ENCODE results near the gene LGALS7B. TPM values are rescaled to one million over a fixed set of nuclear protein-coding genes. Genes with fewer than 3 reads are reported as not detected.

The LGALS7B gene
- total and polyA plus RNA-seq, 2 of the 8 experiments (the other 6 are each of a cell fraction or from before 2014, with no cell fraction given): 3.6 TPM; not detected in 1

GRCh38 chr19:38834104-38834490, 45.1 kb downstream of the LGALS7B start:
- Histone ChIP-seq H2BK20ac (ENCODE audit: low read length) (no peak overlapping the region), H2AFZ (ENCODE audit: low read length) (no peak overlapping the region), H3K56ac (replicated peaks; ENCODE audit: insufficient read length, low read depth, low read length) (no peak overlapping the region), H3K4me3 (ENCODE audit: extremely low read depth in 1 of 4, insufficient read depth in 2 of 4, low read depth in 3 of 4, low read length in 4 of 4) (no peak overlapping the region), H2BK5ac (ENCODE audit: low read depth, low read length) (no peak overlapping the region), H3K23ac (ENCODE audit: insufficient read length) (no peak overlapping the region), H3K14ac (ENCODE audit: insufficient read length) (no peak overlapping the region), H3K23me2 (ENCODE audit: low read depth, low read length) (peaks cover 8% of the 10 kb centered on the region), H3K79me2 (ENCODE audit: control insufficient read depth in 1 of 2, insufficient read depth in 2 of 2, low read length in 2 of 2) (no peaks in the 10 kb centered on the region), H3K27ac (ENCODE audit: low read depth, low read length) (no peak overlapping the region), H3K27me3 (replicated peaks in 1 of 4; ENCODE audit: control insufficient read depth in 3 of 4, extremely low read depth in 1 of 4, insufficient read depth in 3 of 4, low read length in 3 of 4) (no peaks in the 10 kb centered on the region), H2BK120ac (replicated peaks; ENCODE audit: low read depth, low read length) (no peak overlapping the region), H4K20me1 (replicated peaks in 1 of 2; ENCODE audit: control insufficient read depth in 1 of 2, insufficient read depth in 2 of 2, low read length in 2 of 2) (peaks cover 4 to 13% of the 10 kb centered on the region in 2 experiments), H3K4me1 (replicated peaks in 1 of 4; ENCODE audit: control insufficient read depth in 3 of 4, insufficient read depth in 4 of 4, low read length in 3 of 4) (peaks cover 0 to 6% (median 1%) of the 10 kb centered on the region in 4 experiments; a peak in 1 of 7 replicates), H3K36me3 (ENCODE audit: control insufficient read depth in 2 of 4, insufficient read depth in 4 of 4, low read length in 3 of 4) (peaks cover 30 to 51% (median 36%) of the 10 kb centered on the region in 4 experiments), H3K18ac (ENCODE audit: extremely low read depth, low read length) (no peak overlapping the region), H3K9ac (replicated peaks in 1 of 4; ENCODE audit: extremely low read depth in 1 of 4, low read depth in 3 of 4, low read length in 3 of 4) (no peak overlapping the region), H3K4me2 (ENCODE audit: insufficient read depth in 1 of 2, low read depth in 2 of 2, low read length in 2 of 2) (no peak overlapping the region), H3K79me1 (ENCODE audit: low read depth, low read length) (0 out of 2 replicates have a peak, but pooled peaks cover 2% of the 10 kb centered on the region), H3K4ac (replicated peaks; ENCODE audit: insufficient read length, low read depth, low read length) (no peak overlapping the region), H2AK5ac (ENCODE audit: low read depth, low read length) (no peak overlapping the region), H4K5ac (ENCODE audit: insufficient read length, low read depth, low read length) (no peak overlapping the region), H2BK12ac (ENCODE audit: low read depth, low read length) (no peak overlapping the region), H4K8ac (ENCODE audit: extremely low read depth, insufficient read depth, low read length) (no peak overlapping the region), H4K91ac (replicated peaks; ENCODE audit: insufficient read length, low read length) (no peak overlapping the region), H3K9me3 (ENCODE audit: insufficient read depth in 2 of 2, low read depth in 1 of 2, low read length in 1 of 2) (no peaks in the 10 kb centered on the region), H2BK15ac (ENCODE audit: low read length) (no peak overlapping the region)
- DNase-seq (ENCODE audit: low read depth in 1 of 2, low spot score in 2 of 2) (no peak), FAIRE-seq (no peak)
- 92% methylated on average over 4 of the region's 4 CpGs; no CpG with 5 or more reads in 1 of the 2 experiments for WGBS, 2 experiments (ENCODE audit: extremely low coverage in 1 of 2, insufficient coverage in 1 of 2, insufficient read length in 1 of 2, insufficient replicate concordance in 2 of 2, low coverage in 1 of 2, low lambda C conversion rate in 2 of 2, missing lambda C conversion rate in 1 of 2)
- ChIA-PET POLR2A (ENCODE audit: partially characterized antibody) (interaction anchor here (0.7 to 14.2 kb wide), 13 partner anchors 9 to 121 kb away, joined by 3 to 376 read pairs (median 4); partner anchors contain the start of gene HNRNPL), CTCF (ENCODE audit: partially characterized antibody) (interaction anchor here (0.8 to 1.4 kb wide), 4 partner anchors 14 to 54 kb away, joined by 3 to 8 read pairs (median 4); no protein-coding TSS in a partner anchor)
